Stimulated activated CD8-positive, alpha-beta memory T cell treated with anti-CD3 and anti-CD28 coated beads, Interleukin-12 subunit alpha, Interleukin-12 subunit beta, amount 100 ng/mL, for 24 hours (primary cell): ENCODE results near the gene MTA3.
"Not testable (repeated sequence)": the region's sequence is repeated elsewhere in the genome, so short reads cannot be mapped to it uniquely, and the experiment has no call there.

Experiments
- DNase-seq: peaks from one replicate; pipeline ENCODE4 v3.0.0-alpha.2; 2020; ENCODE audit errors: extremely low read depth

The MTA3 gene

GRCh38 chr2:42663106-42663780 is 94.8 kb downstream of the MTA3 start:
- peak; percentile 19 for DNase-seq

GRCh38 chr2:42663828-42664227 is 95.4 kb downstream of the MTA3 start:
- DNase-seq, result no peak

- no peak for DNase-seq
Observed at GRCh38 chr2:42673989-42674579, 105.7 kb downstream of the MTA3 start.

- no peak for DNase-seq
Observed at GRCh38 chr2:42675815-42676214, 107.4 kb downstream of the MTA3 start.

GRCh38 chr2:42685303-42685702 is 116.9 kb downstream of the MTA3 start:
- DNase-seq, result no peak

- no peak for DNase-seq
Observed at GRCh38 chr2:42693013-42693615, 124.7 kb downstream of the MTA3 start.

GRCh38 chr2:42693688-42694479 is 125.5 kb downstream of the MTA3 start:
- DNase-seq, result no peak

GRCh38 chr2:42696987-42697386 is 128.6 kb downstream of the MTA3 start:
- no peak for DNase-seq

GRCh38 chr2:42698940-42699339 is 130.5 kb downstream of the MTA3 start:
- DNase-seq, result no peak

- no peak for DNase-seq
Observed at GRCh38 chr2:42706836-42707235, 138.4 kb downstream of the MTA3 start.

- no peak for DNase-seq
Observed at GRCh38 chr2:42708179-42708578, 139.7 kb downstream of the MTA3 start.

- DNase-seq, result no peak
Observed at GRCh38 chr2:42711896-42712295, 143.5 kb downstream of the MTA3 start.

- DNase-seq, result no peak
Observed at GRCh38 chr2:42712934-42713333, 144.5 kb downstream of the MTA3 start.

GRCh38 chr2:42713920-42714319 is 145.5 kb downstream of the MTA3 start:
- DNase-seq, result no peak

- no peak for DNase-seq
Observed at GRCh38 chr2:42714686-42715085, 146.3 kb downstream of the MTA3 start.

- no peak for DNase-seq
Observed at GRCh38 chr2:42721898-42722297, 153.5 kb downstream of the MTA3 start.

- DNase-seq, result no peak
Observed at GRCh38 chr2:42722320-42723190, 154.1 kb downstream of the MTA3 start.

GRCh38 chr2:42723465-42723864 is 155.0 kb downstream of the MTA3 start:
- DNase-seq, result no peak

- no peak for DNase-seq
Observed at GRCh38 chr2:42724886-42725285, 156.5 kb downstream of the MTA3 start.

- DNase-seq, result no peak
Observed at GRCh38 chr2:42725657-42726056, 157.2 kb downstream of the MTA3 start.

GRCh38 chr2:42726680-42727079 is 158.2 kb downstream of the MTA3 start:
- no peak for DNase-seq

GRCh38 chr2:42731316-42731715 is 162.9 kb downstream of the MTA3 start:
- not testable (repeated sequence) for DNase-seq
